WTC11 (cell line): ENCODE data around the gene DNAH11. TPM values are rescaled to one million over a fixed set of nuclear protein-coding genes. Genes with fewer than 3 reads are reported as not detected.
A peak's percentile ranks its signal among the peaks of the same experiment; 100 is the strongest.

Experiments
- ATAC-seq: fragments of 200-7000 bp; cut with Tn5 transposase; 2 replicates; pipeline ENCODE4 v1.10.0; 2021; ENCODE audit warnings: mild to moderate bottlenecking, moderate library complexity
- CTCF ChIA-PET: fragments of 300-600 bp; sonication (Branson Sonifier 250); formaldehyde crosslinking; loops from one replicate; lab custom pipeline; 2021; ENCODE audit warnings: antibody characterized with exemption; lab: Charles Lee
- POLR2A ChIA-PET: fragments of 350-600 bp; sonication (Branson Sonifier 250); formaldehyde crosslinking; loops from one replicate; lab custom pipeline; 2021; ENCODE audit warnings: antibody characterized with exemption; lab: Charles Lee
- DNase-seq: peaks from one replicate; pipeline ENCODE4 v3.0.0; 2021; ENCODE audit warnings: low spot score
- H3K27ac Mint-ChIP-seq: 2 replicates; pipeline ENCODE4 v1.8.0; 2021; ENCODE audit warnings: mixed read lengths
- H3K27me3 Mint-ChIP-seq: 2 replicates; pipeline ENCODE4 v1.8.0; 2021; ENCODE audit warnings: low read depth, mild to moderate bottlenecking, moderate library complexity, mixed read lengths
- H3K36me3 Mint-ChIP-seq: 2 replicates; pipeline ENCODE4 v1.8.0; 2021; ENCODE audit warnings: mixed read lengths
- H3K4me1 Mint-ChIP-seq: 2 replicates; pipeline ENCODE4 v1.8.0; 2022; ENCODE audit warnings: mixed read lengths
- H3K4me3 Mint-ChIP-seq: 2 replicates; pipeline ENCODE4 v1.8.0; 2021; ENCODE audit warnings: mild to moderate bottlenecking, moderate library complexity, mixed read lengths
- H3K9me3 Mint-ChIP-seq: 2 replicates; pipeline ENCODE4 v1.8.0; 2021; ENCODE audit warnings: mixed read lengths
- E2F5 ChIP-seq: sonication (generic); formaldehyde crosslinking; IDR thresholded peaks from 2 replicates; pipeline ENCODE4 v1.8.1; 2022; ENCODE audit warnings: mild to moderate bottlenecking, moderate library complexity, missing genetic modification reagents
- EMX1 ChIP-seq: fragments of 250-450 bp; sonication (Bioruptor Pico); IDR thresholded peaks from 2 replicates; pipeline ENCODE4 v1.8.0; 2021; ENCODE audit warnings: mild to moderate bottlenecking
- ETV6 ChIP-seq: sonication (generic); formaldehyde crosslinking; IDR thresholded peaks from 2 replicates; pipeline ENCODE4 v1.8.1; 2022; ENCODE audit warnings: mild to moderate bottlenecking, missing genetic modification reagents
- FOXP4 ChIP-seq: sonication (generic); formaldehyde crosslinking; IDR thresholded peaks from 2 replicates; pipeline ENCODE4 v1.8.0; 2022; ENCODE audit warnings: mild to moderate bottlenecking, missing genetic modification reagents
- IRF2 ChIP-seq: sonication (generic); formaldehyde crosslinking; IDR thresholded peaks from 2 replicates; pipeline ENCODE4 v1.8.0; 2022; ENCODE audit warnings: low read depth, missing genetic modification reagents, borderline replicate concordance
- JAZF1 ChIP-seq: fragments of 250-450 bp; sonication (Bioruptor Pico); IDR thresholded peaks from 2 replicates; pipeline ENCODE4 v1.9.0; 2021; ENCODE audit warnings: moderate library complexity, mild to moderate bottlenecking, inconsistent platforms
- NR1H2 ChIP-seq: sonication (generic); formaldehyde crosslinking; IDR thresholded peaks from 2 replicates; pipeline ENCODE4 v1.9.0; 2021; ENCODE audit warnings: mild to moderate bottlenecking, moderate library complexity, missing genetic modification reagents
- NR2C2 ChIP-seq: sonication (generic); formaldehyde crosslinking; IDR thresholded peaks from 2 replicates; pipeline ENCODE4 v1.8.0; 2022; ENCODE audit warnings: mild to moderate bottlenecking, missing genetic modification reagents
- ZNF121 ChIP-seq: sonication (generic); formaldehyde crosslinking; IDR thresholded peaks from 2 replicates; pipeline ENCODE4 v1.8.0; 2023; ENCODE audit warnings: missing genetic modification reagents
- ZNF219 ChIP-seq: sonication (generic); formaldehyde crosslinking; IDR thresholded peaks from 2 replicates; pipeline ENCODE4 v1.8.0; 2023; ENCODE audit warnings: missing genetic modification reagents, mild to moderate bottlenecking, borderline replicate concordance
- ZNF423 ChIP-seq: fragments of 250-450 bp; sonication (Bioruptor Pico); IDR thresholded peaks from 2 replicates; pipeline ENCODE4 v2.1.2; 2022; ENCODE audit warnings: mild to moderate bottlenecking, moderate library complexity
- total RNA-seq: library from RNA; stranded (reverse); gene quantifications from 3 replicates; pipeline ENCODE4 v1.2.3, GENCODE V29; 2021
- TF ChIP-seq, protein P1 (sequence below): sonication (generic); formaldehyde crosslinking; IDR thresholded peaks from 2 replicates; pipeline ENCODE4 v1.8.1; 2022; ENCODE audit warnings: mild to moderate bottlenecking, missing genetic modification reagents, moderate library complexity, borderline replicate concordance

Gene DNAH11
- total RNA-seq, 1 experiment from 2014 or later: 6.4 TPM

DNA sequence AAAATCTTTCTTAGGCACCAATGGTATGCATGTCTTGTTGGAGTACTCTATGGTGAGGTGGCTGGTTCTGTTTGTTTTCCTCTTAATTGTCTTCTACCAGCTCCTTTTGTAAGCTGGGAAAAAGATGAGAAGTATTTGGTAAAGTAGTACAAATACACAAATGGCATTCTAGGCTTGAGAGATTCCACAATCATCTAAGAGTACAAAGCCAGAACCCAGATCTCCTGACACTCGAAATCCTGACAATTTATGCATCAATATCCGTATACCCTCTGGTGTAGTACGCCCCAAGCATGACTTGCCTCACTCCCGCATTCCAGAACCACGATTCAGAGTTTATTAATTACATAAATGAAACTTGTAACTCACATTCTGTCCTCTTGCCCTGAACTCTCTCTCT lies 359.4 kb downstream of the DNAH11 start (continued):
- TF ChIP-seq NR2C2 (CRISPR knock-in tag) (no peak), EMX1 (CRISPR knock-in tag) (no peak), JAZF1 (CRISPR knock-in tag) (no peak)

- CTCF ChIA-PET: no interaction called here
- Mint-ChIP-seq H3K4me1 (0 out of 2 replicates have a peak, but pooled peaks cover 5% of the 10 kb centered on the region), H3K4me3 (no peak overlapping the region), H3K36me3 (peaks cover 95% of the 10 kb centered on the region), H3K27ac (peak overlapping the region; percentile 17; the same call in 1 of the 2 replicates), H3K9me3 (no peaks in the 10 kb centered on the region), H3K27me3 (no peaks in the 10 kb centered on the region)
- DNase-seq: no peak
- TF ChIP-seq, protein P1, sequence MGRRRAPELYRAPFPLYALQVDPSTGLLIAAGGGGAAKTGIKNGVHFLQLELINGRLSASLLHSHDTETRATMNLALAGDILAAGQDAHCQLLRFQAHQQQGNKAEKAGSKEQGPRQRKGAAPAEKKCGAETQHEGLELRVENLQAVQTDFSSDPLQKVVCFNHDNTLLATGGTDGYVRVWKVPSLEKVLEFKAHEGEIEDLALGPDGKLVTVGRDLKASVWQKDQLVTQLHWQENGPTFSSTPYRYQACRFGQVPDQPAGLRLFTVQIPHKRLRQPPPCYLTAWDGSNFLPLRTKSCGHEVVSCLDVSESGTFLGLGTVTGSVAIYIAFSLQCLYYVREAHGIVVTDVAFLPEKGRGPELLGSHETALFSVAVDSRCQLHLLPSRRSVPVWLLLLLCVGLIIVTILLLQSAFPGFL (CRISPR knock-in tag): no peak
- TF ChIP-seq ETV6: no peak
- POLR2A ChIA-PET: no interaction called here
- ATAC-seq: no peak
These were observed 360.4 kb downstream of the DNAH11 start for GRCh38 chr7:21903020-21903786.

GRCh38 chr7:21908746-21909145 lies 365.9 kb downstream of the DNAH11 start:
- Mint-ChIP-seq H3K9me3 (no peaks in the 10 kb centered on the region), H3K4me1 (no peaks in the 10 kb centered on the region), H3K36me3 (peaks cover 87% of the 10 kb centered on the region), H3K27me3 (no peaks in the 10 kb centered on the region), H3K27ac (0 out of 2 replicates have a peak overlapping the region, but pooled peaks have one; percentile 58), H3K4me3 (no peak overlapping the region)
- no peak for ATAC-seq
- ChIA-PET CTCF (no interaction called here), POLR2A (no interaction called here)
- TF ChIP-seq ZNF121 (CRISPR knock-in tag) (no peak), IRF2 (CRISPR knock-in tag) (no peak), FOXP4 (CRISPR knock-in tag) (no peak), NR1H2 (no peak), E2F5 (CRISPR knock-in tag) (no peak)
- no peak for DNase-seq

DNA sequence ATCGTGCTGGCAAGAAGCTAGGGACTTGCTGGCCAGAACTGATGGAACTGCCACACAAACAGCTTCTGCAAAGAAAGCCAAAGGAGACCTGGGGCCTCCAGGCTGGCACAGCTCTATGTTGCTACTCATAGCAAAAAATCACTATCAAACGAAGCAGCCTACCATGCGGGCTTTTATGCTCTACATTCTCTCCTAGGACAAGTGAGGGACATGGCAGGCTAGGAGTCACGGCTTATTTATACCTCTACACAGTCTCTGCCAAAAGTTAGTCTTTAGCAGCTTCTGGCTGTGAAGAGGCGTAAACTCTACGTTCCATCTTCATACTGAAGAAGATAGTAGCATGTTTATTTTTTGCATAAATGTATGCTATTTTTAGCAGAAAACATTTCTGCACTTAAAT lies 367.4 kb downstream of the DNAH11 start:
- H3K27ac Mint-ChIP-seq: no peak overlapping the region
- H3K27me3 Mint-ChIP-seq: no peaks in the 10 kb centered on the region
- no peaks in the 10 kb centered on the region for H3K4me1 Mint-ChIP-seq
- ChIA-PET POLR2A (interaction anchor here (0.6 kb wide), 1 partner anchor 35 kb away, joined by 3 read pairs; no protein-coding TSS in a partner anchor), CTCF (no interaction called here)
- H3K9me3 Mint-ChIP-seq: no peaks in the 10 kb centered on the region
- no peak for TF ChIP-seq ZNF219 (CRISPR knock-in tag)
- ATAC-seq (no peak), DNase-seq (no peak)
- H3K36me3 Mint-ChIP-seq: peaks cover 85% of the 10 kb centered on the region
- no peak overlapping the region for H3K4me3 Mint-ChIP-seq

DNA sequence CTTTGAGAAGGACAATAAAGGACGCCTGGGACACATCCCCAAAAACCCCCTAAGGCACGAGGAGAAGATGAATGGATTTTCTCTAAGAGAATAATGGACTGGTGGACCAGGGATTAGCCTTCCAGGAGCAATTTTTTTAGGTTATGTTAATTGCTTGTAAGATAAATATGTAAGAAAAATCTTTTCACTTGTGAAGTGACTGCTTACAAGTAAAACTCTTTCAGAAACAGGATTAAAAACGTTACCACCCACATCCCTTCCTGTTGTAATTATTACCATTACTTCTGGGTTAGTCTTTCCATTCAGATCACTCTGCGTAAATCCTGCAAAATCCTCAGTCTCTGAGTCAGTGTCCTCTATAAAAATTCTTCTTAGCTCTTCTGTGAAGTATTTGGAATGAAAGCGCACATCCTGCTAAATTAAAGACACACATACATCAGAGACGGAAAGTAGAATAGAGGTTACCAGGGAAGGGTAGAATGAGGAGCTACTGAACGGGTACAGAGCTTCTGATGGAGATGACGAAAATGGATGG lies 368.6 kb downstream of the DNAH11 start:
- no peak overlapping the region for H3K4me3 Mint-ChIP-seq
- DNase-seq (no peak), ATAC-seq (no peak)
- peaks cover under 1% of the 10 kb centered on the region for H3K4me1 Mint-ChIP-seq
- ChIA-PET CTCF (interaction anchor here (0.6 kb wide), 1 partner anchor 28 kb away, joined by 3 read pairs; no protein-coding TSS in a partner anchor), POLR2A (no interaction called here)
- no peaks in the 10 kb centered on the region for H3K27me3 Mint-ChIP-seq
- H3K9me3 Mint-ChIP-seq: no peaks in the 10 kb centered on the region
- H3K36me3 Mint-ChIP-seq: peaks cover 84% of the 10 kb centered on the region
- TF ChIP-seq ZNF423: no peak
- H3K27ac Mint-ChIP-seq: no peak overlapping the region
